Esophagus squamous epithelium (tissue), 5 donors: ENCODE results near the gene HNRNPM. TPM values are rescaled to one million over a fixed set of nuclear protein-coding genes. Genes with fewer than 3 reads are reported as not detected.
A peak's percentile ranks its signal among the peaks of the same experiment; 100 is the strongest.

ENCODE experiments used
- DNase-seq: peaks from one replicate; lab custom pipeline; 2025; lab: John Stamatoyannopoulos, UW
- H3K27ac ChIP-seq, 4 donors: fragments of 200-600 bp; sonication (generic); one replicate each; pipeline ENCODE4 v1.5.1; 2016 to 2019; ENCODE audit warnings: mild to moderate bottlenecking in 1 of 4
- H3K27me3 ChIP-seq, 4 donors: fragments of 200-600 bp; sonication (generic); 1 replicate in 3 of 4; 2 replicates in 1 of 4; pipeline versions ENCODE4 v1.5.1 to v1.6.0; 2017 to 2021; ENCODE audit warnings: antibody characterized with exemption in 1 of 4
- H3K36me3 ChIP-seq, 3 donors: fragments of 200-600 bp; sonication (generic); one replicate each; pipeline ENCODE4 v1.5.1; 2016 to 2019
- H3K4me1 ChIP-seq, 3 donors: fragments of 200-600 bp; sonication (generic); one replicate each; pipeline ENCODE4 v1.5.1; 2017 to 2019
- H3K4me3 ChIP-seq, 4 donors: fragments of 200-600 bp; sonication (generic); 1 replicate in 3 of 4; 2 replicates in 1 of 4; pipeline ENCODE4 v1.5.1; 2016 to 2019; ENCODE audit warnings: mild to moderate bottlenecking in 2 of 4, moderate library complexity in 1 of 4
- H3K9me3 ChIP-seq, 3 donors: fragments of 200-600 bp; sonication (generic); one replicate each; pipeline ENCODE4 v1.5.1; 2016 to 2019
- CTCF ChIP-seq, 6 experiments: fragments of 450-650 bp in 4 of 6; fragments of 200-600 bp in 2 of 6; sonication (generic) in 2 of 6; IDR thresholded peaks; one replicate each; pipeline ENCODE4 v1.5.1; 2016 to 2019; ENCODE audit warnings: antibody characterized with exemption in 6 of 6, mild to moderate bottlenecking in 4 of 6, moderate library complexity in 4 of 6
- POLR2A ChIP-seq, 4 donors: fragments of 450-650 bp; IDR thresholded peaks; one replicate each; pipeline ENCODE4 v1.6.1; 2017; ENCODE audit warnings: antibody characterized with exemption in 4 of 4, mild to moderate bottlenecking in 4 of 4, moderate library complexity in 3 of 4
- WGBS, 2 donors: methylation state at CpG; one replicate each; pipeline ENCODE4 v1.1.5; 2018; 5-methylcytosine and 5-hydroxymethylcytosine counted together
- intact Hi-C: fragments of 100-400 bp; cut with DNase I; formaldehyde crosslinking; loops from one replicate; pipeline ENCODE4 v1.15.0; 2022
- total RNA-seq, 4 donors: library from RNA; depleted of rRNA; stranded (reverse); fragments of >200 nt; gene quantifications; one replicate each; pipeline ENCODE4 v1.1.0, GENCODE V29; 2016
- donor health status: DM: yes; HTN: yes; CAD: no.

Gene HNRNPM
- total RNA-seq, 4 donors from 2014 or later: 102 to 162 (median 128) TPM

- no peak for TF ChIP-seq POLR2A (IDR thresholded peaks at IDR 0.05)
- Histone ChIP-seq H3K4me3 (no peak overlapping the region), H3K27ac (peak overlapping the region in 1 of 4 donors; percentile 12), H3K36me3 (peaks cover 6 to 60% (median 8%) of the 10 kb centered on the region in 3 donors), H3K27me3 (no peaks in the 10 kb centered on the region), H3K9me3 (no peaks in the 10 kb centered on the region), H3K4me1 (peaks cover 30 to 95% (median 73%) of the 10 kb centered on the region in 3 donors)
- no peak for DNase-seq
- intact Hi-C loops: no loop called here
- WGBS, 2 donors: 67 to 72% methylated on average over 5 of the region's 6 CpGs
These were observed 8.8 kb downstream of the HNRNPM start for GRCh38 chr19:8453616-8454015.

GRCh38 chr19:8454218-8454617 is 9.4 kb downstream of the HNRNPM start:
- peaks cover 35 to 95% (median 73%) of the 10 kb centered on the region in 3 donors for H3K4me1 ChIP-seq

DNA sequence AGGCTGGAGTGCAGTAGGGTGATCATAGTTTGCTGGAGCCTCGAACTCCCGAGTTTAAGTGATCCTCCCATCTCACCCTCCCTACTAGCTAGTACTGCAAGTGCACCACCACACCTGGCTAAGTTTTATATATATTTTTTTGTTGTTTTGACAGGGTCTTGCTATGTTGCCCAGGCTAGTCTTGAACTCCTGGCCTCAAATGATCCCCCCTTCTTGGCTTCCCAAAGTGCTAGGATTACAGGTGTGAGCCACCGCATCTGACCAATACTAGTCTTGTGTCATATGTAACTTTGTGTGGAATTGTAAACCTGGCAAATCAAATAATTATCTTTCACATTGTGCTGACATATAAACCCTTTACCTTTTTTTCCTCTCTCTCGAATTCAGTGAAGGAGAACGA is 10.2 kb downstream of the HNRNPM start:
- WGBS, 2 donors: 64 to 71% methylated on average over 5 of the region's 5 CpGs
- no peak for DNase-seq
- no peak for TF ChIP-seq POLR2A (IDR thresholded peaks at IDR 0.05)
- TF ChIP-seq CTCF (IDR thresholded peaks at IDR 0.05): no peak
- intact Hi-C loops: no loop called here
- Histone ChIP-seq H3K9me3 (no peaks in the 10 kb centered on the region), H3K27ac (no peak overlapping the region), H3K27me3 (no peaks in the 10 kb centered on the region), H3K4me1 (peaks cover 31 to 97% (median 72%) of the 10 kb centered on the region in 3 donors), H3K4me3 (no peak overlapping the region), H3K36me3 (peaks cover 6 to 72% (median 8%) of the 10 kb centered on the region in 3 donors)

More at GRCh38 chr19:8454218-8454617, 9.4 kb downstream of the HNRNPM start:
- Histone ChIP-seq H3K36me3 (peaks cover 6 to 66% (median 8%) of the 10 kb centered on the region in 3 donors), H3K9me3 (no peaks in the 10 kb centered on the region), H3K27ac (peak overlapping the region in 2 of 4 donors; percentile 6 to 12), H3K27me3 (no peaks in the 10 kb centered on the region), H3K4me3 (no peak overlapping the region)
- TF ChIP-seq POLR2A (IDR thresholded peaks at IDR 0.05) (no peak), CTCF (IDR thresholded peaks at IDR 0.05) (no peak)
- intact Hi-C loops: no loop called here
- 26 to 33% methylated on average over 1 of the region's 1 CpG for WGBS, 2 donors
- DNase-seq: no peak

DNA sequence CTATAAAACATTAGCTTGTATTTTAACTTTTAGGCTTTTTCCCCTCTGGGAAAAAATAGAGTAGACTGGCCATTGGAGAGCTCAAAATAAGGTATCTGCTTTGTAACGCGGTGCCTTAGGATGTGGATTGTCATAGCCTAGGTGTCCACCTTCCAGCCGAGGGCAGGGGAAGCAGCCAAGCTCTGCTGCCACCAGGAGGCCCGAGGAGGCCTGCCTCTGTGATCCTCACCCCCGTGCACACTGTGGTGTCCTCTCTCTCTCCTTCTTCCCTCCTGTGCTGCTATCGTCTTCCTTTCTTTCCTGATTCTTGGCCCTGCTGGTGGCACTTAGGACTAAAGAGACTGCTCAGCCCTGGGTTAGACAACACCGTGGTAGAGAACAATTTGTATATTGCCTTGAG is 11.3 kb downstream of the HNRNPM start:
- DNase-seq: no peak
- WGBS, 2 donors: 61 to 74% methylated on average over 7 of the region's 7 CpGs
- Histone ChIP-seq H3K9me3 (no peaks in the 10 kb centered on the region), H3K27me3 (no peaks in the 10 kb centered on the region), H3K36me3 (peaks cover 6 to 72% (median 8%) of the 10 kb centered on the region in 3 donors), H3K4me1 (peaks cover 28 to 97% (median 73%) of the 10 kb centered on the region in 3 donors), H3K4me3 (no peak overlapping the region), H3K27ac (no peak overlapping the region)
- TF ChIP-seq POLR2A (IDR thresholded peaks at IDR 0.05): no peak
- no peak for TF ChIP-seq CTCF (IDR thresholded peaks at IDR 0.05)
- intact Hi-C loops: no loop called here

DNA sequence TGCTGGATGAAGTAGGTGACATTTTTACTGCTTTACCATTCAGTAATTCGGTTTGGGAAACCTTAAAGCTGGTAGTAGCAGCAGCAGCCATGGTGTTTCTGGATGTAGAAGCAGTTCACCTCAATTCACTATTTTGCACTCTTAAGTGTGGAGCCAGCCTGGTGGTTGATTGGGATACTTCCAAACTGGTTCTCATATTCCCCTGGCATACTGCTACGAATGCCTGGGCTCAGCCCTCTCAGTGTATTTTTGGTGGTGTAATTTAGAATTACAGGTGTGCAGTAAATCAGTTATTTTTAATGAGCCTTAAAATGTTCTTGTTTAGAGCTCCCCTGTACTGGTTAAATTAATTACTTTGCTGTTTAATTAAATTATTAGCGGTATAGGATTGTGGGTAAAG is 12.4 kb downstream of the HNRNPM start:
- peaks cover 6 to 78% (median 8%) of the 10 kb centered on the region in 3 donors for H3K36me3 ChIP-seq
- intact Hi-C loops: no loop called here
- H3K9me3 ChIP-seq: no peaks in the 10 kb centered on the region
- no peak overlapping the region for H3K4me3 ChIP-seq
- peaks cover 28 to 97% (median 64%) of the 10 kb centered on the region in 3 donors for H3K4me1 ChIP-seq
- DNase-seq: no peak
- H3K27me3 ChIP-seq: no peaks in the 10 kb centered on the region
- 74 to 76% methylated on average over 3 of the region's 3 CpGs for whole genome bisulfite sequencing, 2 donors
- H3K27ac ChIP-seq: no peak overlapping the region
- no peak for TF ChIP-seq CTCF (IDR thresholded peaks at IDR 0.05)
- no peak for TF ChIP-seq POLR2A (IDR thresholded peaks at IDR 0.05)
